Loucy (cell line): ENCODE data around the gene IRAK1BP1.

Source experiments
- CTCF ChIP-seq: fragments of 200-600 bp; sonication (generic); conservative IDR thresholded peaks from 2 replicates; pipeline ENCODE4 v1.5.1; 2014; ENCODE audit warnings: mild to moderate bottlenecking, antibody characterized with exemption, low read length
- EZH2phosphoT487 ChIP-seq: fragments of 200-600 bp; IDR thresholded peaks from 2 replicates; pipeline ENCODE4 v1.6.1; 2018; ENCODE audit warnings: antibody characterized with exemption, mild to moderate bottlenecking, moderate library complexity, borderline replicate concordance

DNA sequence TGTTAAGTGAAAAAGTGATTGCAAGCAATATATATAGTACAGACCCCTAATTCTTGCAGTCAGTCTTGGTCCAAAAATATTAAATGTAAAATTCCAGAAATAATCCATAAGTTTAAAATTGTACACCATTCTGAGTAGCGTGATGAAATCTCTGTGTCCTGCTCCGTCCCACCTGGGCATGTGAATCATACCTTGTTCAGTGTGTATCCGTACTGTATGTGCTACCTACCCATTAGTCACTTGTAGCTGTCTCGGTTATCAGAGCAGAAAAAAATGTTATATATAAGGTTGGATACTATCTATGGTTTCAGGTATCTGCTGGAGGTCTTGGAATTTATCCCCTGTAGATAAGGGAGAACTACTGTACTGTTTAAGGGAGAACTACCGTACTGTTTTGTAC is 16.3 kb downstream of the IRAK1BP1 start:
- TF ChIP-seq CTCF (no peak), EZH2phosphoT487 (no peak)
